Stimulated activated CD4-positive, alpha-beta T cell treated with anti-CD3 and anti-CD28 coated beads, Interleukin-12 subunit alpha, Interleukin-12 subunit beta, amount 100 ng/mL, for 48 hours (primary cell): ENCODE results near the gene AGMO.

Source experiments
- DNase-seq, 3 donors: peaks; one replicate each; pipeline ENCODE4 v3.0.0-alpha.2; 2020; ENCODE audit warnings: low read depth in 2 of 3, low spot score in 1 of 3

The AGMO gene

DNA sequence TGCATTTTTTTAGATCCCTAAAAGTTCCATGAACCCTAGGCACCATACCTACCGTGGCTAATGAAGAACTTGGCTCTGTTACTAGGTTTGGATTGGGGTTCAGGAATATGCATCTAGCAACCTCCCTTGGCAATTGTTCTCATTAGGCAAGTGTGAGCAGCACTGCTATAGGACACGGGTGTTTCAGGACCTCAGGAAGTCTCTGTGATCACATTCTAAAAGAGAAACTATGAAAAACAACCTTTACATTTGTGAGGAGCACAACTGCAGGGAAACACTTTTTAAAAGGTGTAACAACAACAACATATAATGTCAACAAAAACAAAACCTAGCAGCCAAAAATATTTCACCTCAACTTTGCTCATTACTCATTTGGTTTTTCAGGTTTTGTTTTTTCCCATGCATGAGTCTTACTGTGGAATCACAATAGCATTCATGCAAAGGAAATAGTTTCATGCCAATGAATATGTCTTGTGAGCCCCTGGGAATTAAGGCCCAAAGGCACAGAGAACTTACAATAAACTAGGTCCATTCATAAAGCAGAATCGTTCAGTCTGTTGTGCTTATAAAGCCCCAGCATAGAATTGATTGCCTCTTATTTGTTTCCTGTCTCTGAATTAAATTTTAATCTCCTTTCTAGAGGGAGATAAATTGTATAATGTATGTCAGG, 403.5 kb downstream of the AGMO start:
- no peak for DNase-seq
